ENCODE measurements around the gene TMC6.
A peak's percentile ranks its signal among the peaks of the same experiment; 100 is the strongest.
"Not testable (repeated sequence)": the region's sequence is repeated elsewhere in the genome, so short reads cannot be mapped to it uniquely, and the experiment has no call there.

TMC6 gene, protein sequence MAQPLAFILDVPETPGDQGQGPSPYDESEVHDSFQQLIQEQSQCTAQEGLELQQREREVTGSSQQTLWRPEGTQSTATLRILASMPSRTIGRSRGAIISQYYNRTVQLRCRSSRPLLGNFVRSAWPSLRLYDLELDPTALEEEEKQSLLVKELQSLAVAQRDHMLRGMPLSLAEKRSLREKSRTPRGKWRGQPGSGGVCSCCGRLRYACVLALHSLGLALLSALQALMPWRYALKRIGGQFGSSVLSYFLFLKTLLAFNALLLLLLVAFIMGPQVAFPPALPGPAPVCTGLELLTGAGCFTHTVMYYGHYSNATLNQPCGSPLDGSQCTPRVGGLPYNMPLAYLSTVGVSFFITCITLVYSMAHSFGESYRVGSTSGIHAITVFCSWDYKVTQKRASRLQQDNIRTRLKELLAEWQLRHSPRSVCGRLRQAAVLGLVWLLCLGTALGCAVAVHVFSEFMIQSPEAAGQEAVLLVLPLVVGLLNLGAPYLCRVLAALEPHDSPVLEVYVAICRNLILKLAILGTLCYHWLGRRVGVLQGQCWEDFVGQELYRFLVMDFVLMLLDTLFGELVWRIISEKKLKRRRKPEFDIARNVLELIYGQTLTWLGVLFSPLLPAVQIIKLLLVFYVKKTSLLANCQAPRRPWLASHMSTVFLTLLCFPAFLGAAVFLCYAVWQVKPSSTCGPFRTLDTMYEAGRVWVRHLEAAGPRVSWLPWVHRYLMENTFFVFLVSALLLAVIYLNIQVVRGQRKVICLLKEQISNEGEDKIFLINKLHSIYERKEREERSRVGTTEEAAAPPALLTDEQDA

DNA sequence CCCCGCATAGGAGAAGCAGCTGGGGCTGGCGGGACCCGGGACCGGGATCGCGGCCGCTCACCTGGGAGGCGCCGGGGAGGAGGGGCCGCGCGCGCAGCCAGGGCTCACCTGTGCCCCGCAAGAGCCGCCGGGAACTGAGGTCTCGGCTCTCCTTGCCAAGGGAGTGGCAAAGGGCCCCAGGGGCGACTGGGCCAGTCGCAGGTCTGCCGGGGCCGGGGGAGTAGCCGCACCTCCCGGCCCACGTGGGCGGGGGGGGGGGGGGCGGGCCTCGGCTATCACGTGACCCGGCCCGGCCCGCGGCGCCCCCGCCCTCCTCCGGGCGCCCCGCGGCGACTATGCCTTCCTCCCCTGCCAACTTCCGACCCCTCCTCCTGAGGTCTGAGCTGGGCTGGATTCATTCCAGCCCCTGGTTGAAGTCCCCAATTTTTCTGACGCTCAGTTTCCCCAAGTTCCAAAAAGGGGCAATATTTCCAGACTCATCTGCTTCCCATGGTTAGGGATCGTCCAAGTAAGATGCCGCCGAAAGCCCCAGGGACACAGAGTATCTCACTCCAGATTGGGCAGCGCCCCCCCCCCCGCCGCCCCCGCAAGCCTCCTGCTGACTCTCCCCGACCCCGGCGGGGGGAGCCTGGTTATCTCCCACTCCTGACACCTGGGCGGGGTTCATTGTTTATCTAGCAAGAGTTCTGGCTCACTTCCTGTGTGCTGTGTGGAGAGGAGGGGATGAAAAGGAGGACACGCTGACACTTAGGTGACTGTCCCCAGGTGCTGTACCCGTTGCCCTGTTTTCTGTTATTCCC lies at the start of gene TMC6:
Gene TMC6, minus strand, starts transcription at position 205 of the 800 bp plus-strand sequence. CDS start 1,923 bp downstream, outside the sequence.
- DNase-seq (peak; percentile 75), ATAC-seq (peak; percentile 1)

DNA sequence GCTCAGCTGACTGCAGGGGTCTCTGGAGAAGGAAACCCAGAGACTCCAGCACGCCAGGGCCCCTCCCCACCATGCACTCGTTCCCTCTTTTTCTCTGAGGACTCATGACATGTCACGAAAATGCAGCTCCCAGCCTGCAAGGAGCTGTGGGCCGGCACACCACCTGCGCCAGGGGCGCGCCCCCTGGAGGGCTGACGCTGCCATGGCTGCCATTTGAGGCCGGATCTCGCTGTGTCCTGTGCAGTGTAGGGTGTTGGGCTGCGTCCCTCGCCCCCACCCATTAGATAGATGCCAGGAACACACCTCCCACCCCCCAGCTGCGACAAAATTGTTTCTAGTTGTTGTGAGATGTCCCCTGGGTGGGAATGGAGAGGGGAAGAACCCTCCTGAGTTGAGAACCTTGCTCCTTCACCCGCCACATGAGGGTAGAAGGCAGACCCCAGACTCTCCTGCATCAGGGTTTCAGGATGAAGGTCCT lies 48.0 kb upstream of the TMC6 start:
- DNase-seq (peak; percentile 83), ATAC-seq (peak; percentile 75)

DNA sequence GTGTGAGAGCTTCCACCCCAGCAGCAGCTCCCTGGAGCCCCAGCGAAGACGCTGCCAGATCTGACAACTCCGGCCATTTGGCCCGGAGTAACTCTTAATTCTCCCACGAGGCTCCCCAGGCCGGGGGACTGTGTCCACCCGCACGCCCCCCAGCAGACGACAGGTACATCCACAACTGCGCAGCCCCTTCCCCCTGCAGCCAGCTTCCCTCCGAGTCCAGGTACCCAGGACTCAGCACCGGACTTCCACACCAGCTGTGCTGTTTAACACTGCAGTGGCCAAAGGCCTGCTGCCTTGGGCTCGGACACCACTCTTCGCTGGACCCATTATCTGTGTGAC lies 47.1 kb upstream of the TMC6 start:
- no peak for ATAC-seq

DNA sequence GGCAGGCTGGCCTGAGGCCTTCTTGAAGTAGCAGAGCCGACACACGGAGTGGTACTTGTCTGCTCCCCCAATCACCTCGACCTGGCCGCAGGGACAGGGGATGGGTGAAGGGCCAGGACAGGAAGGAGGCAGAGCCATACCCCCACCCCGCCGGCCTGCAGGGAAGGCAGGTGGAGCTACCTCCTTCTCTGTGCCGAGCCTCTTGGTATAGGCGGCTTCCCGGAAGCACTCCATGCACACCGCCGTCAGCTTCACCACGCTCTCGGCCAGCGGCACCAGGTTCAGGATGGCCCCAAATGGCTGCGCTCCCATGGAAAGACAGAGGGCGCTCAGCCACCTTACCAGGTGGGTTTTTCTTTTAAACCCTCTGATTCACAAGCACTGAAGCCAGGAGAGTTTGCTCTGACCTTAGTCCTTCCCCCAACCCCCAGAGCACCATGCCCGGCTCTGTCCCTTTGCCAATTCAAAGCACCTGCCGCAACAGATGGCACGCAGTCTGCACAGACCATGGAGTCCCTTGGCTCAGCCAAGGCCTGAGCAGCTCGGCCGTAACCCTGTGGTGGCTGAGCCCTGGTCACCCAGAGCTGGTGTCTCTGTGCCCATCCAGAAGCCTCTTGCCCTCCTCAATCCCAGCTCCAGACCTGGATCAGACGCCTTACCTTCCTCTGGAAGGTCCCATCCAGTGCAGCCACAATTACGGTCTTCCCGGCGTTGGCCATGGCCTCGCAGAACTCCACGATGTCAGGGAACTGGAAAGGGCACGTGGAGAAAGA lies 46.5 kb upstream of the TMC6 start:
- no peak for DNase-seq
- no peak for ATAC-seq

More for the DNA sequence above, 47.1 kb upstream of the TMC6 start:
- no peak for DNase-seq

DNA sequence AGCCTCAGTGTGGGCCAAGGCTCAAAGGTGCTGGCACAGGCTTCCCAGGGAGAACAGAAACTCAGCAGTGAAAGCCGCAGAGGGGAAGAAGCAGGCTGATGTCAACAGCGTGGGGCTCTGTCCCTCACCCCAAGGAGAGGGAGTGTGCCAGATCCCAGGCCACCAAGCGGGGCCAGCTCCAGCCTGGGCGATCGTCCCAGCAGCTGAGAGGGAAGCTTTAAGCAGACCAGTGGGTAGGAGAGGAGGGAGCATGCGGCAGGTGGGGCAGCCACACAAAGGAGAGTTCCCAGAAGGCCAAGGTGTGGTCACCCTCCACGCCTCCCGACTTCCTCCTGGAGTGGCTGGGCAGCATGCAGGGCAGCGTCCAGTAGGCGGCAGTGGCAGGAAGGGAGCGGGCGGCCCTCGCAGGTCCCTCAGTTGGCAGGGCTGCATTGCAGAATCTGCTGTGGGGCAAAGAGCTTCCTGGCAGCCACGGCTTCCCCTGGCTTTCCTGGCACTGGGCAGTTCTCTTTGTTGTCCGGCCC lies 45.9 kb upstream of the TMC6 start:
- ATAC-seq (no peak), DNase-seq (no peak)

DNA sequence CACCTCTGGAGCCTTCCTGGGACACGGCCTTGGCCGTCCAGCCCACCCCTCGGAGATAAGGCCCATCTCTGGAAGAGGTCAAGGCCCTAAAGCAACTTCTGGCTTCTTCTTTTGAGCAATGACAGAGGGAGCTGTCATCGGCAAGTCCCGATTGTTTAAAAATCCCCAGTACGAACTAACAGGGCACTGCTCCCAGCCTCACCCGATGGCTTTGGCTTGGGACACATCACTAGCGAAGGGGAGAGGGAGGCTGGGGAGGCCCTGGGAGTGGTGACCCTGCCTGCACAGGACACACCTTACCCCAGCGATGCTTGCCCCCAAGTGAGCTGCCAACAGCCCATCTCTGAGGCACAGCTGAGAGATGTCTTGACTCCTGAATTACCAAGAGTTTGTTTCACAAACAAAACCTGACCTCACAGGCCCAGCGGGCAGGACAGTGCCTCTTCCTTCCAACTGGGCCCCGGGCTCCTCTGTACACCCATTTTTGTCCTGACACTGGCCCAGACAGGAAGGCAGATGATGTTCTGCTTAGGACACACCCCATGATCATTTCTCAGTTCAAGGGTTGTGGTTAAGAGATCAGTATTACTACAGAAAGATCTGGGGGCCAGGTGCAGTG lies 44.7 kb upstream of the TMC6 start:
- no peak for DNase-seq
- no peak for ATAC-seq

DNA sequence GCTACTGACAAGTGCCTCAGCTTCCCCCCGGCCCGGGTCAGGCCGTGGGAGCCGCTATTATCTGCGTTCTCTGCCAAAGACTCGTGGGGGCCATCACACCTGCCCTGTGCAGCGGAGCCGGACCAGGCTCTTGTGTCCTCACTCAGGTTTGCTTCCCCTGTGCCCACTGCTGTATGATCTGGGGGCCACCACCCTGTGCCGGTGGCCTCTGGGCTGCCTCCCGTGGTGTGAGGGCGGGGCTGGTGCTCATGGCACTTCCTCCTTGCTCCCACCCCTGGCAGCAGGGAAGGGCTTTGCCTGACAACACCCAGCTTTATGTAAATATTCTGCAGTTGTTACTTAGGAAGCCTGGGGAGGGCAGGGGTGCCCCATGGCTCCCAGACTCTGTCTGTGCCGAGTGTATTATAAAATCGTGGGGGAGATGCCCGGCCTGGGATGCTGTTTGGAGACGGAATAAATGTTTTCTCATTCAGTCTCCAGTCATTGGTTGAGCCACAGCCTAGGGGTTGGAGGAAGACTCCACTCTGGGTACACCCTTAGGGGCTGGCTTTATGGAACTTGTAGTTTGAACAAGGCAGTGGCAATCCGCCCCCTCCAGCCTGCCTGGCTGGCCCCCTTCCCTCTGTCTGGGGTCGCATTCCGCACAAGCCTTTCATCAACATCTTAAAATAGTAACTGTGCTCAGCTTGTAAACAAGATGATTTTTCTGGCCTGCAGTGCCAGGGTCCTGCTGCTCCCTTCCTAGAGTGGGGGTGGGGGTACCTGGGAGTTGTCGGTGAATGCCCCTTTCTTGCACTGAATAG lies 43.9 kb upstream of the TMC6 start:
- DNase-seq (peak; percentile 33), ATAC-seq (no peak)

DNA sequence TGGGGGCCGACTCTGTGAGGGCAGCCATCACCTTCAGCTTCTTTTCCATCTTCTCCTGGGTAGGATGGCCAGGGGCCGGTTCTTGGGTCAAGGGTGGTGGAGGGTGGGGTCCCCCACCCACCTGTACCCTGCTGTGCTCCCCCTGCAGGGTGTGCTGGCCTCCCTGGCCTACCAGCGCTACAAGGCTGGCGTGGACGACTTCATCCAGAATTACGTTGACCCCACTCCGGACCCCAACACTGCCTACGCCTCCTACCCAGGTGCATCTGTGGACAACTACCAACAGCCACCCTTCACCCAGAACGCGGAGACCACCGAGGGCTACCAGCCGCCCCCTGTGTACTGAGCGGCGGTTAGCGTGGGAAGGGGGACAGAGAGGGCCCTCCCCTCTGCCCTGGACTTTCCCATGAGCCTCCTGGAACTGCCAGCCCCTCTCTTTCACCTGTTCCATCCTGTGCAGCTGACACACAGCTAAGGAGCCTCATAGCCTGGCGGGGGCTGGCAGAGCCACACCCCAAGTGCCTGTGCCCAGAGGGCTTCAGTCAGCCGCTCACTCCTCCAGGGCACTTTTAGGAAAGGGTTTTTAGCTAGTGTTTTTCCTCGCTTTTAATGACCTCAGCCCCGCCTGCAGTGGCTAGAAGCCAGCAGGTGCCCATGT lies 43.2 kb upstream of the TMC6 start:
- not testable (repeated sequence) for DNase-seq, ATAC-seq

DNA sequence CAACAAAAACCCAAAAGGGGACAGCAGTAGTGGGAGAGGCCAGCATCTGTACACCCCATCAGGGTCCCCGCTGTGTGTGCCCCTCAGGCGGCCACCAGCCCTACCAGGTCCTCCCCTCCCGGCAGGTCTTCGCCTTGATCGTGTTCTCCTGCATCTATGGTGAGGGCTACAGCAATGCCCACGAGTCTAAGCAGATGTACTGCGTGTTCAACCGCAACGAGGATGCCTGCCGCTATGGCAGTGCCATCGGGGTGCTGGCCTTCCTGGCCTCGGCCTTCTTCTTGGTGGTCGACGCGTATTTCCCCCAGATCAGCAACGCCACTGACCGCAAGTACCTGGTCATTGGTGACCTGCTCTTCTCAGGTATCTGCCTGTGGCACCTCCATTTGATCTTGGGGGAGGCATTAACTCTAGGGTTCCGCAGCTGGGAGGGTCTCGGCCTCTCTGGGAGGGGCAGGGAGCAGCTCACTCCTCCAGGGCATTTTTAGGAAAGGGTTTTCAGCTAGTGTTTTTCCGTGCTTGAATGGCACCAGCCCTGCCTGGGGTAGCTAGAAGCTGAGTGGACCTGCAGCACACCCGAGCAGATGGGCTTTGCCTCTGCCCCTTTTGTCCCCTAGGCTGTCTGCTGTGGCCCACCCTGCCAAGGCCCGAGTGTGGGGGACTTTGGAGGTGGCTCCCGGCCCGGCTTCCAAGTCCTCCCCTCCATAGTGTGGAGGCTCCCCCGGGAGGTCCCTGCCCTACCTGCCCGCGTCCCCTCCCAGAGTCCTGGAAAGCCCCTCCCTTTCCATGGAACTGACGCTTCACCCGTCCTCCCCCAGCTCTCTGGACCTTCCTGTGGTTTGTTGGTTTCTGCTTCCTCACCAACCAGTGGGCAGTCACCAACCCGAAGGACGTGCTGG lies 42.4 kb upstream of the TMC6 start:
- peak; percentile 30 for DNase-seq

DNA sequence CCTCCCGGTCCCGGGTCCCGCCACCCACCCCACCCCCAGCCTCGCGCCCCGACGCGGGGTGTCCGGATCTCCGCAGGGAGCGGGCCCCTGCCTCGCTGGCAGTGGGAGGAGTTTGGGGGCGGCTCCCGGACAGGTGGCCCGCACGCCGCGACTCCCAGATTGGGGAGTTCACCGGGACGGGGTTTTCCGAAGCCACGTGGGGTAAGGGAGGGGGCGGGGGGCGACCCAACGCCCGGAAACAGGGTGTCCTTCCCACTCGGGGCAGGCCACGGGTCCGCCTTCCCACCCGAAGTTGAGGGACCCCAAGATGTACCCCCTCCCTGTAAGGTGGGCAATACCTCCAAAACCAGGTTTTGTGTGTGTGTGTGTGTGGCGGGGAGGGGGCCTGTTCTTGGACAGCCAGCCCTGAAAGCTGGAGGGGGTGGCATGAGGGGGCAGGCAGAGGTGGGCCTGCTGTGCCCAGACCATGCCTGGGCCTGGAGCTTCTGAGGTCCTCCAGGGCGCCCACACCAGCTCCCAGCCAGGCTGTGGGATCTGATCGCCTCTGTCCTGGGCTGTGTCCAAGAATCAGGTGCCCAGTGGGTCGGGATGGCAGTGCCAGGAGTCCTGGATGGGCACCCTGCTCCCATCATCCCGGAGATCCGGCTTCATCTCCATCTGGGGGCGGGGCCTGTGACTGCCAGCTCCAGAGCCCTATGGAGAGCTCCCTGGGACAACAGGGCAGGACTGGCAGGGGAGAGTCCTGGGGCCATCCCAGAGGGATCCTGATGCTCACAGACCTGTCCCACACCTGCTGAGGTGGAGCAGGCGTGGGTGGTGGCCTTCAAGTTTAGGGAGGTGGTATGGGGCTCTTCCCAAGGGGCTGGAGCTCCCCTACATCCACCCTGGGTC lies 40.6 kb upstream of the TMC6 start:
- DNase-seq (peak; percentile 77), ATAC-seq (peak; percentile 55)

More for the DNA sequence above, 42.4 kb upstream of the TMC6 start:
- no peak for ATAC-seq

DNA sequence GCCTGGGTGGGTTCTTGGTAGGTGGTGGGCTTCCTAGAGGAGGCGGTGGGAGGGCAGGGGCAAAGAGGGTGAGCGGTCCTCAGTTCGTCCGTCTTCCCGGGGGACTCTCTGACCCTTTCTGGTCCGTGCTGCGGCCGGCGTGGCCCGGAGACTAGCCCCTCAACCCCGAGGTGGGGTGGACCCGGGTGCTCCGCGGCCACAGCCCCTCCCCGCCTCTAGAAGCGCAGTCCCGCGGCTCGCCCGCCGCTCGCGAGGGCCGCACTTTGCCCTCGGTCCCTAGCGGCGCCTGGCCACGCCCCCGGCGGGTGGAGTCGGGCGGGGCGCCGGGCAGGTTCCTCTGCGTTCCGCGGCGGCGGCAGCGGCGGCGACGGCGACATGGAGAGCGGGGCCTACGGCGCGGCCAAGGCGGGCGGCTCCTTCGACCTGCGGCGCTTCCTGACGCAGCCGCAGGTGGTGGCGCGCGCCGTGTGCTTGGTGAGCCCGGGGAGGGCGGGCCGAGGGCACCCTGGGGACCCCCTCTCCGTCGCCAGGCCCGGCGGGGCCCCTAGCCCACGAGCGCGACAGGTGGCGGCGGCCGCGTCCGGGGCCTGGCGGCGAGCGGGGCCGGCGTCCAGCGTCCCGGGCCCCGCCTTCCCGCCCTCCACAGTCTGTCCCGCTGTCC lies 39.8 kb upstream of the TMC6 start, which contains the start of gene SYNGR2:
Gene SYNGR2, plus strand, starts transcription at position 340 of the 661 bp plus-strand sequence. Its CDS starts 36 bp downstream, at position 376.
- DNase-seq (peak; percentile 93), ATAC-seq (peak; percentile 75)

DNA sequence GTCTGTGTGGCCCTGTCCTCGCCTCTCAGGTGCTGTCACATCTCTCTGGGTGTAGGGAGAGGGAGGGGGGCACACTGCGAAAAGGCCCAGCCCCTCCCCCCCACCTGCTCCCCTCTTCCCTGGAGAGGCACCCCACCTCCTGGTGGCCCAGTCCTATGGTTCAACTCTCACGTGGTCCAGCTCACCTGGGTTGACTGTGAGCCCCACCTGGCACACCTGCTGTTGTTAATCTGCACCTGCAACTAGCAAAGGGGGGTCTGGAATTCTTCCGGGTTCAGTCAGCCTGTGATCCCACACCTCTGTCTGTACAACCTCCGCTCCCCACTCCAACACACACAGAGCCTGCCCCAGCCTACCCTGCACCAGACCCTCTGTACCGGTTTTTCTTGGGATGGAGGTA lies 37.9 kb upstream of the TMC6 start:
- DNase-seq (no peak), ATAC-seq (no peak)

DNA sequence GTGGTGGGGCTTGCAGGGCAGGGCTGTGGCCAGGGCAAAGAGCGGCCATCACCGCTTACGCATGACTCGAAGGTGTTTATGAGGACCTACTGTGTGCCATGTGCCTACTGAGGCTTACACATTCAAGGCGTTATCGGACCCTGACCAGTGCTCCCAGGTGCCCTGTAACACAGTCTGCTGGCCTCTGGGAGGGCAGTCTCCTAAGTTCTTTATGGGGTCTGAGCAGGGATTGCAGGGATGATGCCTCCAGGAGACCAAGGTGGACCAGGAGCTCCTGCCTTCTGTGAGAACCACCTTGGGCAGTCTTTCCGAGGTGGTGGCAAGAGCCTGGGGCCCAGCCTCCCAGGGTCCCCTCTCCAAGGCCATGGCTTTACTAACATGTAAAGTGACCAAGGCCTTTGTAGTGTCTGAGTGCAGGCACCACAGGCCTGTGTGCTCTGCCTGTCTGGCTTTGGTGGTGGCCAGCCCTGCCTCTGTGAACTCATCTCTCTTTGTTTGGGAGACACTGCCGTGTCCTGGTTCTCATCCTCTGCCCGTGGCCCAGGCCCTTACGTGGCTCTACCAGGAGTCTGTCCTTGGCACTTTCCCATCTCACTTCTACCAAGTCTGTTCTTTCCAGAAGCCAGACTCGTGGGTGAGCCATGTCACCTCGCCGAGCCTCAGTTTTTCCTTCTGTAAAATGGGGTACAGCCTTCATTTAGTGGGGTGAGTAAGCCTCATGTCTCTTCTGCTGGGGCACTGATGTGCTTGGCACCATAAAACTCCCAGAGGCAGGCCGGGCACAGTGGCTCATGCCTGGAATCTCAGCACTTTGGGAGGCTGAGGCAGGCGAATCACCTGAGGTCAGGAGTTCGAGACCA lies 36.4 kb upstream of the TMC6 start:
- no peak for DNase-seq
- no peak for ATAC-seq

DNA sequence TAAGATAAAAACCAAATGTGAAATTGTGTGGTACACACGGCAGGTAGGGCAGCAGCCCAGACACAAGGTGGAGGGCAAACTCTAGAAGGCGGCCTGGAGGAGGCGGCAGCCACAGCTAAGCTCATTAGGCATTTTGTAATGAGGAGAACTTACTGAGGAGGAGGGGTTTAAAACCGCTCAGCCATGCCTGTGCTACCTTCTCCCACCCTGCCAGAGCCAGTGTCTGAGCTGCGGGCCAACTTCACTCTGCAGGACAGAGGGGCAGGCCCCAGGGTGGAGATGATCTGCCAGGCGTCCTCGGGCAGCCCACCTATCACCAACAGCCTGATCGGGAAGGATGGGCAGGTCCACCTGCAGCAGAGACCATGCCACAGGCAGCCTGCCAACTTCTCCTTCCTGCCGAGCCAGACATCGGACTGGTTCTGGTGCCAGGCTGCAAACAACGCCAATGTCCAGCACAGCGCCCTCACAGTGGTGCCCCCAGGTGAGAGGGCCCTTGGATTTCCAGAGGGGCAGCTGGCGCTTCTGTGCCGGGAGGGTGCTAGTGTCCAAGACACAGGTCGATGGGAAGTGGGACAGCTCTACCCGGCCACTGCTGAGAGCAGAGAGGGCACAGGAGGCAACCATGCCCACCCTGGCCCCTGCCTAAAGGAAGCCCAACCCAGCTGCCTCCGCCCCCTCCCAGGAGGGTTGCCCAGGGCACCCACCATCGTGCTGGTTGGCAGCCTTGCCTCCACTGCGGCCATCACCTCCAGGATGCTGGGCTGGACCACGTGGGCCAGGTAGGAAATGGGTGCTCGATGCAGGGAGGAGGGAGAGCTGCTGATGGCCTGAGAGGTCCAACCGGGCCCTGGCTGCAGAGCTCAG lies 35.6 kb upstream of the TMC6 start:
- no peak for DNase-seq

More for the DNA sequence above, 35.6 kb upstream of the TMC6 start:
- no peak for ATAC-seq
